SJSA1 (cell line): Measurements from ENCODE around the gene PLEKHA7. TPM values are rescaled to one million over a fixed set of nuclear protein-coding genes. Genes with fewer than 3 reads are reported as not detected.

ENCODE experiments used
- DNase-seq, 2 experiments: peaks; one replicate each; pipeline ENCODE4 v3.0.0-alpha.2; 2015 to 2020; ENCODE audit warnings: low spot score in 2 of 2, low read depth in 1 of 2
- H3K27ac ChIP-seq: fragments of 250-450 bp; sonication (Bioruptor Pico); 2 replicates; pipeline ENCODE4 v1.5.1; 2020; ENCODE audit warnings: mild to moderate bottlenecking, moderate library complexity
- H3K27me3 ChIP-seq: fragments of 250-450 bp; sonication (Bioruptor Pico); replicated peaks from 2 replicates; pipeline ENCODE4 v1.5.1; 2020; ENCODE audit warnings: mild to moderate bottlenecking, moderate library complexity
- H3K36me3 ChIP-seq: fragments of 250-450 bp; sonication (Bioruptor Pico); 2 replicates; pipeline ENCODE4 v1.5.1; 2020; ENCODE audit warnings: mild to moderate bottlenecking
- H3K4me1 ChIP-seq: fragments of 250-450 bp; sonication (Bioruptor Pico); replicated peaks from 2 replicates; pipeline ENCODE4 v1.6.1; 2021; ENCODE audit warnings: mild to moderate bottlenecking
- H3K4me3 ChIP-seq: fragments of 250-450 bp; sonication (Bioruptor Pico); 2 replicates; pipeline ENCODE4 v1.5.1; 2020; ENCODE audit warnings: mild to moderate bottlenecking
- H3K9me3 ChIP-seq: fragments of 250-450 bp; sonication (Bioruptor Pico); replicated peaks from 2 replicates; pipeline ENCODE4 v1.5.1; 2020; ENCODE audit warnings: mild to moderate bottlenecking
- total RNA-seq: library from RNA; depleted of rRNA; stranded (reverse); fragments of >200 nt; shearing (Covaris generic); gene quantifications from 2 replicates; pipeline ENCODE4 v1.2.3, GENCODE V29; 2014

PLEKHA7 gene
- total RNA-seq, 1 experiment from 2014 or later: not detected

DNA sequence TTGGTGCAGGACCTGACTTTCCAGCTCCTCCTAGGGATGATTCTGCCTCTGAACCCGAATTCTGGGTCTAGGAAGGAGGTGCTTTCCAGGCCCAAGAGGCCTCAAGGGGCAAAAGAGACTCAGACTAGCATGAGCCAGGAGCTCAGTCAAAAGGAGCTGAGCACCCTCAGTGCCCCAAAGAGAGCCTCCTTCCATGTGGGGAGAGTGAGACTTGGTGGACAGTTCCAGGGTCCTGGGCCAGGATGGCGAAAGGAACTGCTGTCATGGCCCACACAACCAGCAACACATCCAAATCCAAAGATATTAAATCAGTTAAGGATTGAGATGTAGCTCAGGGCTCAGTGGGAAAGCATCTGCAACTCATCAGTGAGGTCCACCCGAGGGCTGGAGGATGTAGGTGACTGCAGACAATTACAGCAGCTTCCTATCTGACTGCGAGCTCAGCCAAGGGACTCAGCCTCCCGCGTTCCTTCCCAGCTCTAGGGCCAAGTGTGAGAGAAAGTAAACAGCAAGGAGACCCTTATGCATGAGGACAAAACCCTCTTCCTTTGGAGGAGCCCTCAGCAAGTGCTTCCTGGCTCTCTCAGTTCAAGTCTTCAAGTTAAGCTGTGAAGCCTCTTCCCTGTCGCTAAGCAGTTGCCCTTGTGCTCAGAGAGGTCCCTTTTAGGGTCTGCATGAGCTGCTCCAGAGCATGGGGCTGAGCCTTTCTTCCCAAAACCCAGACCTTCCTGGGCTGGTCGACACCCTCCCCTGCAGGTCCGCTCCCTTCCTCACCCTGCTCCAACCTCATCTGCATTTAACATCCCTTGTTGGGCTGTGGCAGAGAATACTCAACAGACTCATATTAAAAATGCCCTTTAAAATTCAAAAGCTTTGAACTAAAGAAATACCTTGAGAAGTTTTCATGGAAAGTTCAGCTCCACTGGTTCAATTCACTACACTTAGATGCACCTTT lies 240.0 kb downstream of the PLEKHA7 start:
- peak in 1 of 2 experiments; percentile 27 for DNase-seq
- H3K4me1 ChIP-seq: 0 out of 2 replicates have a peak, but pooled peaks cover 10% of the 10 kb centered on the region
- no peak overlapping the region for H3K4me3 ChIP-seq
- H3K36me3 ChIP-seq: no peaks in the 10 kb centered on the region
- H3K27me3 ChIP-seq: peaks cover 5% of the 10 kb centered on the region
- no peaks in the 10 kb centered on the region for H3K9me3 ChIP-seq
- H3K27ac ChIP-seq: no peak overlapping the region

DNA sequence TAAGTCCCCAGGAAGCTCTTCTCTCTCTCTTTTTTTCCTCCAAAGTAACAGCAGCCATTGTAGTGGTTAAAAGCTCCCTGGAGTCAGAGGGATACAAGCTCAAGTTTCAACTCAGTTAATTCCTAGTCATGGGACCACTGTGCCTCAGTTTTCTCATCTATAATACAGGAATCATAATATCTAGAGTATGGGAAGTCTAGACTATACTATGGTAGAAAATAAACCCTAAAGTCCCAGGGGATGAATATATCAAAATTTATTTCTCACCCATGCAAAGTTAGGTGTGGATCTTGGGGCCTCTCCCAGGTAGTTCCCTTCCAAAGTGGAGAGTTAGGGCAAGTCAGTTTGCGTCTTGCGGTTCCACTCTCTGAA lies 242.1 kb downstream of the PLEKHA7 start:
- Histone ChIP-seq H3K9me3 (no peaks in the 10 kb centered on the region), H3K4me3 (no peak overlapping the region), H3K4me1 (0 out of 2 replicates have a peak, but pooled peaks cover 3% of the 10 kb centered on the region), H3K27me3 (peaks cover 10% of the 10 kb centered on the region), H3K36me3 (no peaks in the 10 kb centered on the region), H3K27ac (no peak overlapping the region)
- DNase-seq: no peak

DNA sequence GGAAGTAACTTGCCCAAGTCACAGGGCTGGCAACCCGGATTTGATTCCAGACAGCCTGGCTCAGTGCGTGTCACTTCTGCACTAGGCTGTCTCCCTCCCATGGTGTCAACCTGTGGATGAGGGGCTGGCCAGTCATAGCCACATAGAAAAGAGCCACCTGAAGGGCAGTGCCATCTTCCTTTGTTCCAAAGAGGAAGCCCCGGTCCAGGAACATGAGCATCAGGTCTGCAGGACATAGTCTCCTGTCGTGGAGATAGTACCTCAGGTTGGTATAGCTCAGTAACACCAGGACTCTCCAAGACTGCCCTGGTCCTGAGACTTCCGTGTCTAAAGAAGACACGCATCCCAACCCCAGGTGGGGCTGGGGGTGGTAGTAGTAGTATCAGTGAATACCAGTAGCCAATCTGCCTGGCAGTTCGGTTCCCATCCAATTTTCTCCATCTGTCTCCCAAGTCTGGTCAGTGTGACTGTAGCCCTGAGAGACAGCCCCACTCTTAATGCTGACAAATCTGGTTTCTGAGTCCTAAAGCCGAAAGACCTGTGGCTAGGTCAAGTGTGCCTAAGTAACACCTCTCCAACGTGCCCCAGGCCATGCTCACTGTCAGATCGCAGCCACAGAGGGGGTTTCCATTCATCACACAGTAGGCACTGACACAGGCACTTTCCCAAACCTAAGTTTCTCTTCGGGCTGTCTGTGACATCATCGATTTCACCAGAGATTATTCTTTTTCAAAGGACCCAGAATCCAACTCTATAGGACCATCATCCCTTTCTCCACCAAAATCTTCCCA lies 242.7 kb downstream of the PLEKHA7 start:
- no peak overlapping the region for H3K4me3 ChIP-seq
- H3K9me3 ChIP-seq: no peaks in the 10 kb centered on the region
- no peaks in the 10 kb centered on the region for H3K36me3 ChIP-seq
- peak in 1 of 2 experiments; percentile 38 for DNase-seq
- peaks cover 10% of the 10 kb centered on the region for H3K27me3 ChIP-seq
- no peak overlapping the region for H3K27ac ChIP-seq
- 0 out of 2 replicates have a peak, but pooled peaks cover under 1% of the 10 kb centered on the region for H3K4me1 ChIP-seq

DNA sequence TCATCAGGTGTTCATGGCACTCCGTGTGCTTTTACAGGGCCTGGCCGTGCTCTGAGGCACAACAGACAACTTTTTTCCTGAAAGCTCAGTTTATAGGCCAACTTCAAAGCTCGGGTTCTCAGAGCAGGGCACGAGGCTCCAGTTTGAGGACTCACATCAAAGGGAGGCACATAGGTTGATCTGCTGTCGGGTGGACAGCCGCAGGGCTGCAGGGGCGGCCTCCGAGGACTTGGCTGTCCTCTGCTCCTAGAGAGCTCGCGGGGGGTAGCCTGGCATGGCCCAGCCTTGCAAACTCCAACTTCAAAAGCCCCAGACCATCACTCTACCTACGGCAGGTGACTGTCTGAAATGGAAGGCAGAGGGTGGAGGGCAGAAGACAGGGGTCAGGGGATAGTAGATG lies 244.2 kb downstream of the PLEKHA7 start:
- no peaks in the 10 kb centered on the region for H3K4me1 ChIP-seq
- DNase-seq: no peak
- H3K4me3 ChIP-seq: no peak overlapping the region
- H3K9me3 ChIP-seq: no peaks in the 10 kb centered on the region
- peaks cover 21% of the 10 kb centered on the region for H3K27me3 ChIP-seq
- no peak overlapping the region for H3K27ac ChIP-seq
- no peaks in the 10 kb centered on the region for H3K36me3 ChIP-seq

DNA sequence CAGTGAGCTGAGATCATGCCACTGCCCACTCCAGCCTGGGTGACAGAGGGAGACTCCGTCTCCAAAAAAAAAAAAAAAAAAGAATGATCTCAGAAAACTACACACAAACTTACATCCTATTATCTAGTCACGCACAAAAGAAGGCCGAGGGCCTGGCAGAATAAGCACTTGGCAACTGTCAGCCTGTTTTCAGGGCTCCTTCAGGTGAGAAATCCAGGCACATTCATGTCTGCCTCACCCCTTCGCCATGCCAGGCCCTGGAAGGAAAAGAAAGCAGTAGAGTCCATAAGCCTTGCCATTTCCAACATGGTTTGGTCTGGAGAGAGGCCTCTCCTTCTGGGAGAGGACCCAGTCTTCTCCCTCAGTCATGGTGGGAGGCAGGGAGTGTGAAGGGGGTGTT lies 244.8 kb downstream of the PLEKHA7 start:
- H3K27ac ChIP-seq: no peak overlapping the region
- no peak overlapping the region for H3K4me3 ChIP-seq
- H3K27me3 ChIP-seq: peaks cover 21% of the 10 kb centered on the region
- DNase-seq: no peak
- H3K4me1 ChIP-seq: no peaks in the 10 kb centered on the region
- no peaks in the 10 kb centered on the region for H3K36me3 ChIP-seq
- no peaks in the 10 kb centered on the region for H3K9me3 ChIP-seq

DNA sequence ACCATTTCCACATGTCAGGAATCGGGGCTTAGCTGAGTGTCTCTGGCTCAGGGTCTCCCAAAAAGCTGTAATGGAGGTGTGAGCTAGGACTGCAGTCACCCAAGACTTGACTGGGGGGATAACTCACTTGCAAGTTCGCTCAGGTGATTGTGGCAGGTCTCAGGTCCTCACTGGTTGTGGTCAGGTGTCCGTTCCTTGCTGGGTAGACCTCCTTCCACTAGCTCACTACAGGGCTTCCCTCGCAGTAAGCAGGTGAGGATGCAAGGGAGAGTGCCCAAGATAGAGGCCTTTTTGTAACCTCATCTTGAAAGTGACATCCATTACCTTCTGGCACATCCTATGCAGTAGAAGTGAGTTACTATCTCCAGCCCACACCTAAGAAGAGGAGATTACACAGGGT lies 246.3 kb downstream of the PLEKHA7 start:
- no peaks in the 10 kb centered on the region for H3K4me1 ChIP-seq
- no peaks in the 10 kb centered on the region for H3K9me3 ChIP-seq
- no peak overlapping the region for H3K4me3 ChIP-seq
- H3K27me3 ChIP-seq: peaks cover 24% of the 10 kb centered on the region
- H3K27ac ChIP-seq: no peak overlapping the region
- no peaks in the 10 kb centered on the region for H3K36me3 ChIP-seq
- DNase-seq: no peak

DNA sequence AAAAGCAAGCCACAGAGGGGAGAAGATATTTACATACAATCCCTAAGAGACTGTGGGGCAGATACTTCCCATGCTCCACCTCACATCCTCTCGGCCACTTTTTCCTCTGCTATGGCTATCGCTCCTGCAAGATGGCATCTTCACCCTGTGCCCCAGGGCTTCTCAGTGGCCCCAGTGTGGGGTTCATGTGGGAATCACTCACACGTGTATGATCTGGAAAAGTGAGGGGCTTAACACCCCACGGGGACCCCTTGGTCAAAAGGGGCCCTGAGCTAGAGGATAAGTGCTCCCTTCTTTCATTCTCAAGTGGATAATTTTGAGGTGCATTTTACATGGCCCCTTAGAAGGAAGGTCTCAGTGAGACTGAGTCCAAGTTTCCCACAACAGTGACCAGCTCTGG lies 247.1 kb downstream of the PLEKHA7 start:
- H3K9me3 ChIP-seq: no peaks in the 10 kb centered on the region
- no peak overlapping the region for H3K4me3 ChIP-seq
- no peaks in the 10 kb centered on the region for H3K36me3 ChIP-seq
- no peaks in the 10 kb centered on the region for H3K4me1 ChIP-seq
- H3K27ac ChIP-seq: no peak overlapping the region
- H3K27me3 ChIP-seq: peaks cover 24% of the 10 kb centered on the region
- no peak for DNase-seq

DNA sequence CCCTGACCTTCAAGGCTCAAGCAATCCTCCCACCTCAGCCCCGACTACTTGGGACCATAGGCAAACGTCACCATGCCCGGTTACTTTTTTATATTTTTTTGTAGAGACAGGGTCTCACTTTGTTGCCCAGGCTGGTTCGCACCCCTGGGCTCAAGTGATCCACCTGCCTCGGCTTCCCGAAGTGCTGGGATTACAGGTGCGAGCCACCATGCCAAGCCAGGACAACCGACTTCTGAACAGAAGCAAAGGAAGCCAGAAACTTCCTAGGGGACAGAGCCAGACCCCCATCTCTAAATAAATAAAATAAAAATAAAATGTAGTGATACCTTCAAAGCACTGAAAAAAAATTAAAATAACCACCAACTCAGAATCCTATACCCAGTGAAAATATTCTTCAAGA lies 249.3 kb downstream of the PLEKHA7 start:
- no peak for DNase-seq
- Histone ChIP-seq H3K36me3 (no peaks in the 10 kb centered on the region), H3K27ac (no peak overlapping the region), H3K4me3 (no peak overlapping the region), H3K4me1 (no peaks in the 10 kb centered on the region), H3K27me3 (peaks cover 19% of the 10 kb centered on the region), H3K9me3 (no peaks in the 10 kb centered on the region)

DNA sequence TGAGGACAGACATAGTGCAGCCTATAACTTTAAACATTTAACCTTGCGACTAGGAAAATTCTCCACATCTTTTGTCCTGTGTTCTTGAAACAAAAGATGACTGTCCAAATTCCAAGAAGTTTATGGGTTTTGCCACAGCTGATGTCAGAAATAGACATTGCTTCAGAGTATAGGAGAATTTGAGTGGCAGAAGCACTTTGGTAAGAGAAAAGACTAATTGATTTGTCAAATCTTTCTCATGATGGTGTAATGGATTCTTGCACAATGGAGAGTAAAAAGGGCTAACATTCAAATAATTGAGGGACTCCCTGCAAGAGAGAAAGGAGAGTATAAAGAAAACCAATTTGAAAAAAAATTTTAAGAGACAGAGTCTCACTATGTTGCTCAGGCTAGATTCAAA lies 250.5 kb downstream of the PLEKHA7 start:
- H3K27me3 ChIP-seq: peaks cover 19% of the 10 kb centered on the region
- no peak overlapping the region for H3K4me3 ChIP-seq
- H3K9me3 ChIP-seq: no peaks in the 10 kb centered on the region
- no peak for DNase-seq
- H3K36me3 ChIP-seq: peaks cover 3% of the 10 kb centered on the region; the same call in 1 of the 2 replicates
- peaks cover 6% of the 10 kb centered on the region; the same call in 1 of the 2 replicates for H3K4me1 ChIP-seq
- no peak overlapping the region for H3K27ac ChIP-seq

DNA sequence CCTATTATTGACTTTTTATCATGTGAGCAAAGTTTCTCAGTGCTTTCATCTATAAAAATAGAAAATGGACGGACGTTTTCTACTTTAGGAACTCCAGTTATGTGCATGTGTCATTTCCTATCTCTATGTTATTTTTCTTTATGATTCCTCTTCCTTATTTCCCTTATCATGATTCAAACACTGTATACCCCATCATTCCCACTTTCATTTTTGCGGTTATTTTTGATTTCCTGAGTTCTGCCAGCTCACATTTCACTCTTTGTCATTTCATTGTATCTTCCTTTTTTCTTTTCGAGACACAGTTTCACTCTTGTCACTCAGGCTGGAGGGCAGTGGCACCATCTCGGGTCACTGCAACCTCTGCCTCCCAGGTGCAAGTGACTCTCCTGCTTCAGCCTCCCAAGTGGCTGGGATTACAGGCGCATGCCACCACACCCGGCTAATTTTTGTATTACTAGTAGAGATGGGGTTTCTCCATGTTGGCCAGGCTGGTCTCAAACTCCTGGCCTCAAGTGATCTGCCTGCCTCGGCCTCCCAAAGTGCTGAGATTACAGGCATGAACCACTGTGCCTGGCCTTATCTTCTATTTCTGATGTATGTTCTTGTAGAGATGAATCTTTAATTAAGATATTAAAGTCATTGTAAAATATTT lies 254.2 kb downstream of the PLEKHA7 start:
- H3K36me3 ChIP-seq: peaks cover 41% of the 10 kb centered on the region
- H3K9me3 ChIP-seq: no peaks in the 10 kb centered on the region
- H3K4me1 ChIP-seq: peaks cover 6% of the 10 kb centered on the region; the same call in 1 of the 2 replicates
- H3K27ac ChIP-seq: no peak overlapping the region
- no peak for DNase-seq
- H3K27me3 ChIP-seq: peaks cover 3% of the 10 kb centered on the region; the same call in 1 of the 2 replicates
- H3K4me3 ChIP-seq: no peak overlapping the region

DNA sequence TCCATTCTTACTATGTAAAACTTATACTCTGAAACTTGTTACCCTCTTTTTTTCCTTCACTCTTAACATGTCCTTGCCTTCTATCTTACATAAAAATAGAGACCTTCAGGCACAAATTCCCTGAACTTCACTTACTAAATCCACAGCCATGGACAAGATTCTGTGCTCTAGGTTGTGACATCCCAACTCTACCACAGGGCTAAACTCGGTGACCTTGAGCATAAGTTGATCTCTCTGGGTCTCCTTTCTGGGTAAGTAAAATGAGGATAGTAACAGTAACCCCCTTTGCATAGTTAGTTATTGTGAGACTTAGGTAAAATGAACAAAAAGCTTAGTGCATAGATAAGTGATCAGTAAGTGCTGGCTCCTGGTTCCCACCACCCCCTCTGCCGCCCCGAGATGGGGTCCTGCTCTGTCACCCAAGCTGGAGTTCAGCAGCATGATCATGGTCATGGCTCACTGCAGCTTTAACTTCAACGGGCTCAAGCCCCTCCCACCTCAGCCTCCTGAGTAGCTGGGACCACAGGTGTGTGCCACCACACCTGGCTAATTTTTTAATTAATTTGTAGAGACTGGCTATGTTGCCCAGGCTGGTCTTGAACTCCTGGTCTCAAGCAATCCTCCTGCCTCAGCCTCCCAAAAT lies 255.7 kb downstream of the PLEKHA7 start:
- Histone ChIP-seq H3K4me3 (no peak overlapping the region), H3K27ac (no peak overlapping the region), H3K36me3 (peaks cover 53% of the 10 kb centered on the region), H3K27me3 (no peaks in the 10 kb centered on the region), H3K4me1 (peaks cover 6% of the 10 kb centered on the region; the same call in 1 of the 2 replicates), H3K9me3 (no peaks in the 10 kb centered on the region)
- no peak for DNase-seq

DNA sequence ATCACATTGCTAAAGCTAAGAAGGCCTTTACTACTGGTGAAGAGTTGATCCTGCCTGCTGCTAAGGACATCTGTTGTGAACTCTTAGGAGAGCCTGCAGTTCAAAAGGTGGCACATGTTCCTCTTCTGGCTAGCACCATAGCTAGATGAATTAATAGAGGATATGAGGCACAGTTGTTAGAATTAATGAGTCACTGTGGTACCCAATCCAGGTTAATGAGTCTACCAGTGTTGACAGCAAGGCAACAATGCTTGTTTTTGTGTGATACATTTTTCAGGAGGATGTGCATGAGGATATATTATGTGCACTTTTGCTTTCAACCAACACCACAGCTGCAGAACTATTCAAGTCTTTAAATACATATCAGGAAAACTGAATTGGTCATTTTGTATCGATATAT lies 263.8 kb downstream of the PLEKHA7 start:
- Histone ChIP-seq H3K4me1 (no peaks in the 10 kb centered on the region), H3K9me3 (no peaks in the 10 kb centered on the region), H3K27me3 (no peaks in the 10 kb centered on the region), H3K27ac (no peak overlapping the region), H3K4me3 (no peak overlapping the region), H3K36me3 (peaks cover 98% of the 10 kb centered on the region)
- DNase-seq: no peak

DNA sequence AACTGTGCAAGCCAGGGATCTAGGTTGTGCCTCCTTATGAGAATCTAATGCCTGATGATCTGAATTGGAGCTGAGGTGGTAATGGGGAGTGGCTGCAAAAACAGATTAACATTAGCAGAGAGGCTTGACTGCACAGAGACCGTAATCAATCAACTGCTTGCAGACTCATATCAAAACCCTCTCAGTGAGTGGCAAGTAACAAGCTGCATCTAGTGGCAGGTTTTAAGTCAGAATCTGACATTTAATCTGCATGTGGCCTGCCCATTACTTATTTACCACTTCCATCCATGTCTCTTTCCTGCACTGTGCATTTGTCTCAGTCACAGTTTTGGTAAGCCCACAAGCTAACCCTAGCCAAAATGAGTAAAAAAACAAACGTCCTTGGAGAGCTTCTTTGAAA lies 264.5 kb downstream of the PLEKHA7 start:
- Histone ChIP-seq H3K27me3 (no peaks in the 10 kb centered on the region), H3K9me3 (no peaks in the 10 kb centered on the region), H3K4me1 (no peaks in the 10 kb centered on the region), H3K27ac (no peak overlapping the region), H3K36me3 (peaks cover 98% of the 10 kb centered on the region), H3K4me3 (no peak overlapping the region)
- DNase-seq: no peak
